Measurements from ENCODE around the gene LHX5.
"Not testable (repeated sequence)": the region's sequence is repeated elsewhere in the genome, so short reads cannot be mapped to it uniquely, and the experiment has no call there.

LHX5 gene

DNA sequence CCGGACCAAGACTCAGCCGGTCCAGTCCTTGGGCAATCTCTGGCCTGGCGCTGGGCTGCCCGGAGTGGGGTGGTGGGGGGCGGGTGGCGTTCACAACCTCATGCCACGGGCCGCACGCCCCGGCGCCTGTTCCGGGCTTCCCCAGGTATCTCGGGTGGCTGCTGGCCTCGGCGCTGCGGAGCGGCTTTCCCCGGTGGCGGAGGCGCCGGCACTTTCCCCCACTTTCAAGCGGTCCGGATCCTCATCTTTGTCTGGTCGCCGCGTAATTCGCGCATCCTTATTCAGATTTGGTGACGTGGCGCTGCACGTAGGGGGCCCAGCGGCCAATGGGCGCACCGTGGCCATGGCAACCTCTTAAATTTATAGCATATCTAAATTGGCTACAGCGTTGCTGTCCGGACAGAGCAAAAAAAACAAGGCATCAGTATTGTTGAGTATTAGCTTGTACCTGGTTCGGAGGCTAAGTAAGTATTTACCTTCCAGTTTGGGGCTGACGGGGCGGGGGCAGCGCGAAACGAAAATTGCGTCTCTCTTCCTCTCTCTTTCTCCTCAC, at the start of gene LHX5:
Gene LHX5, minus strand, starts transcription at position 253 of the 553 bp plus-strand sequence. CDS start 373 bp downstream, outside the sequence.
- no peak for DNase-seq

DNA sequence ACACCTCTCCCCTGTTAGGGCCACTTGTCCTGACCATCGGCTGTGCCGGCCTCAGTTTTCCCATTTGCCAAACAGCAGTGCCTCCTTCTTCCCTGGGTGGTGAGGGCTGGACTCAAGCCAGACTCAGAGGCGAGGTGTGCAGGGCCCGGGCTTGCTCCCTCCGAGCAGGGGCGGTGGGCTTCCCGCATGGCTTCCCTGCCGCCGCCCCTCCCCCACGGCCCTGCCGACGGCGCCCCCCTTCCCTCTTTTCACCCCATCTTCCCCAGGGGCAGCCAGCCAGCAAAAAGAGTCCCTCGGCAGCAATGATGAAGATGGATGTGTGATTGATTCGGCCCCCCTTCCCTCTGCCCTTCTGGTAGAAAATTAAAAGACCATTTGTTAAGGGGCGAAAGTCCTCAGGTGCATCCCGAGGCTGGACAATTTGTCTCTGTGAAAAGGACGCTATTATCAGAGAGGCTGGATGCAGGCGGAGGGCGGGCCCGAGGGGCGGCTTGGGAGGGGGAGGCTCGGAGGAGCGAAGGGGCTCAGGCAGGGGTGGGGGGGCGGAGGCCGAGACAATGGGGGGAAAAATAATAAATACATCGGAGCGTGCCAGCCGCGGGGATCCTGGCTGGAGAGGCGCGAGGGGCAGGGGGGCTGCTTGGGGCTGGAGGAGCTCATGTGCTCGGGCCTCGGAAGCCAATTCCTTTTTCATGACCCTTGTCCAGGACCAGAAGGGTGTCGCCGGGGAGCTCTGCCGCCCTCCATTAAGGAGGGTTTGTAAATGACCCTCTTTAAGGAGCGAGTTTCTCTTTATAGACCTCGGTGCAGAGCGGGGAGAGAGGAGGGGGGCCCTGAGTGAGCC, 48.0 kb upstream of the LHX5 start:
- DNase-seq, result no peak

DNA sequence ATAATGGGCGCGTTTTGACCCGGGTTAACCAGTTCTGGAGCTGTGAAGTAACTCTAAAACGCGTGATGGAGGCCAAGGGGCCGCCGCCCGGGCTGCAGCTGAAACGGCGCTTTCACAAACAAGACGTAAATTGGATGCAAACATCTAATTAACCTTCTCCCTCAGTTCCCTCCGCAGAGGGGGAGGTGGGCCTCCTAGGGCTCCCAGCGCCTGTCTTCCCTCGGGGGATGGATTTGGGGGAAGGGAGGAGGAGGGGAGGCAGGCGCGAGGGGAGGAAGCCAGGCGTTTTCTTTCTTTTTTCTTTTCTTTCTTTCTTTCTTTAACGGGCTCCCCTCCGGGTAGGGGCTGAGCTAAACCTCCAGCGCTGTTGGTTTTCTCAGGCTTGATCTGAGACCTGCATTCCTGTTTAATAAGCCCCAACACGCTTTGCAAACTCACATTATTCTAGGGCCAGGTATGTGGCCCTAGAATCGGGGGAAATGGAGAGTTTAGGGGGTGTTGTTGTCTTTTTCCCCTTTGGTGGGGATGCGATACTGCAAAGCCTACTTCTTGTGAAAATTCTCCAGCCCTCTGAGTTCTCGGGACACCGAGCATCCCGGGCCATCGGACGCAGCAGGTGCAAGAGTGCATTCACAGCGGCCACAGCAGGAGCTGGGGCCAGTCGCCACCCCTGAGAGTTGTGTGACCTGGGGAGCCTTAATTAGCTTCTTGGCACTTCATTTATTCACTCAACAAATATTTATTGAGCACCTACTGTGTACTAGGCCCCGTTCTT, 43.6 kb upstream of the LHX5 start:
- DNase-seq, result no peak

DNA sequence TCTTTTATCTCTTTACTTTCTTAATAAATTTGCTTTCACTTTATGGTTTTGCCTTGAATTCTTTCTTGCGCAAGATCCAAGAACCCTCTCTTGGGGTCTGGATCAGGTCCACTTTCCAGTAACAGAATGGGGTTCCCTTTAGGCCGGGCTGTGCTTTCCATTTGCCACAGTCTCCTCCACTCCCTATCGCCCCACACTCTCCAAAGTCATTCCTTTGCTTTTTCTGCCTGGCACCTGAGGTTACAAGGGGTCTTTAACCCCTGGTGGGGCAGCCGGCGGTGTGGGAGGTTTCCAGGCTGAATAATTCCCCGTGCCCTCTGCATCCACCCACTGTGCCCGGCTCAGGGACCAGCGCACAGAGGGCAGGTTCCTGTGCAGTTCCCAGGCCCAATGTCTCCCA, 42.9 kb upstream of the LHX5 start:
- no peak for DNase-seq

DNA sequence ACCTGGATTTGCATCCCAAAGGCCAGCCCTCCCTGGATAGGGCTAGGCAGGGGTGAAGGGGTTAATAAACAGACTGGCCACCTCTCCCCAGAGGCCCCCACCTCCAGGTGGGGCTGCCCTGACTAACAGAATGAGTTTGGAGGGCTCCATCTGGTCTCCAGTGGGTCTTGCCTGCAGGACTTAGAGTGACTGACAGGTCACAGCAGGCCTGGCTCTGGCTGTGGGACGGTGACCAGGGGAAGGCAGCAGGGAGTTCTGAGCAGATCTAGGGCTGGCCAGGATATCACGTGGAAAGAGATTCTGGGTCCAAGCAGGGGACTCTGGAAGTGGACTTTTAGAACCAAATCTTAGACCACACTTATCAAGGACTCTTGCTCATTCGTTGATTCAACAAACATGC, 40.9 kb upstream of the LHX5 start:
- no peak for DNase-seq

DNA sequence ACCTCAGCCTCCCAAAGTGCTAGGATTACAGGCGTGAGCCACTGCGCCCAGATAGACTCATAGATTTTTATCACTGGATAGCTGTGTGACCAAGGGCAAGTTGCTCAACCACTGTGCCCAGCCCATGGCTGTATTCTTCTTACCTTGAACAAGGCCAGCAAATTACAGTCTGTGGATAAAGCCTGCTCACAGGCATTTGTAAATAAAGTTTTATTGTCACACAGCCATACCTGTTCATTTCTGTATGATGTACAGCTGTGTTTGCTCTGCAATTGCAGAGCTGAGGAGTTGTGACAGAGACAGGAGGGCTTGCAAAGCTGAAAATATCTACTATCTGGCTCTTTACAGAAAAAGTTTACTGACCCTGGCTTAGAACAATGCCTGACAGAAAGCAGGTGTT, 35.2 kb upstream of the LHX5 start:
- DNase-seq, result no peak

DNA sequence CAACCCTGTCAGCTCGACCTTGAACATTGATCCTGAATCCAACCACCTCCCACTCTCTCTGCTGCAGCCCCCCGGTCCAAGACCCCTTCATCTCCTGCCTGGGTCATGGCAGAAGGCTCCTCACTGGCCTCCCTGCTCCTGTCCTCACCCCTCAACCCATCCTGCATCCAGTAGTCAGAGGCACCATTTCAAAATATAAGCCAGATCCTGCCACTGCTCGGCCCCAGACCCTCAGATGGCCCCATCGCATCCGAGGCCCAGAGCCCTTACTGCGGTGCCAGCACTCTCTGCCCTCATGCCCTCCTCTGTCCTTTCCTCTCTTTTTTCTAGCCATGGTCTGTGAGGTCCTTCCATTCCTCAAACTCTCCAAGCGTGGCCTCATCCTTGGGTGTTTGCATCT, 34.3 kb upstream of the LHX5 start:
- no peak for DNase-seq

DNA sequence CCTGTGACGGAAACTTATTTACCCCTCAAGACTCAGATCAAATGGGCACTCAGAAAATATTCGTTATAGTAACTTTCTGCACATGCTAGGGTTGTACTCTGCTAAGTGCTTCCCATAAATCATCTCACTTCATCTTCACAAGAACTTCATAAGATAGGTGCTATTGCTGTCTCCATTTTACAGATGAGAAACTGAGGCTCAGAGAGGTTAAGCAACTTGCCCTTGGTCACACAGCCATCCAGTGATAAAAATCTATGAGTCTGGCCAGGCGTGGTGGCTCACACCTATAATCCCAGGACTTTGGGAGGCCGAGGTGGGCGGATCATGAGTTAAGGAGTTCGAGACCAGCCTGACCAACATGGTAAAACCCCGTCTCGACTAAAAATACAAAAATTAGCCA, 33.2 kb upstream of the LHX5 start:
- no peak for DNase-seq

DNA sequence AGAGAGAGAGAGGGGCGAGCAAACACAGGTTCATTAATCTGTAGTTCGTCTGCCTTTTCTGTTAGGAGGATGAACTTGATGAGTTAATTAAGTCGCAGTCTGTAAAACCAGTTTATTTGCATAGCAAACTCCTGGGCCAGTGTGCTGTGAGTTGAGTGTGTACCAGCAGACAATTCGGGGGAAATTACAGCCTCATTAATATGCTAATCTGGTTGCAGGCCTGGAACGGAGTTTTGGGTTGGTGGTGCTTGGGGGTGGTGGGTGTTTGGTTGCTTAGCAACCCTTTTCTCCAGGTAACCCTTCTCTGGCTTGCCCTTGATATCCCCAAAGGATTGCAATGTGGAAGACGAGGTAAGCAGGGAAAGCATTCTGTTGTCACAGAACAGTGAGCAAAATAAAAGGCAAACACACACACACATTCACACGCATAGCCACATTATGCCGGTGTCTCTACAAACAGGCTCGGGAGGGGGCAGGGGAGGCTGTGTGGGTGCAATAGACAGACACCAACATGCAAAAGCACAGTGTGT, 29.2 kb upstream of the LHX5 start:
- DNase-seq, result no peak

DNA sequence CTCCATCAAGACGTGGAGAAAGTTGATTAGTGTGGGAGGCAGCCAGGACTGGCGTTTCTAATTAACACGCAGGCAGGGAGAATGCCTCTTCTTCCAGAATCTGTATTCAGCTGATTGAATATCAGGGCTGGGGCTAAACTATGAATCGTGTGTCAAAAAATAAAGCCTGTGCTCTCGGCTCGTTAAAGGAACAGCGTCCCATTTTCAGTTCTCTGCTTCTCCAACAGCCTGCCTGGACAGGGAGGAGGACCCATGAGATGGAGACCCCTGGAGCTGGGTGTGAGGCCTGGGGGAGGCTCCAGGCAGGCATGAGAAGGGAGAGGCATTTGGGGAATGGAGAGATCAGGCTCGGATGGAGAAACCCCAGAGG, 28.6 kb upstream of the LHX5 start:
- no peak for DNase-seq

DNA sequence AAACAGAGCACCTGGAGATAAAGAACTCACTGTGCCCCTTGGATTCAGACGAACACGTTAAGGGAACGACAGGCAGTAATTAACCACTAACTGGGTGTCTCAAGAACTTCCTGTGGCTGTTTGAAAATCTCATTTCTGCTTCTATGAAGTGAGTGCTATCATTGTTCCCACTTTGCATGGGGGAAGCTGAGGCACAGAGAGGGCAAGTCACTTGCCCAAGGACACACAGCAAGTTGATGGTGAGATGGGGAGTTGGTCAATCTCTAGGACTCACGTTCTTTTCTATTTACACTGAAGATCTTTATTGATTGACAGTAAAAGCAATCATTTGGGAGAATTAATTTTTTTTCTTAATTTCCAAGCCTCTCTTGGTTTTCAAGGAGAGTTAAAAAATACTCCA, 26.8 kb upstream of the LHX5 start:
- DNase-seq, result no peak

DNA sequence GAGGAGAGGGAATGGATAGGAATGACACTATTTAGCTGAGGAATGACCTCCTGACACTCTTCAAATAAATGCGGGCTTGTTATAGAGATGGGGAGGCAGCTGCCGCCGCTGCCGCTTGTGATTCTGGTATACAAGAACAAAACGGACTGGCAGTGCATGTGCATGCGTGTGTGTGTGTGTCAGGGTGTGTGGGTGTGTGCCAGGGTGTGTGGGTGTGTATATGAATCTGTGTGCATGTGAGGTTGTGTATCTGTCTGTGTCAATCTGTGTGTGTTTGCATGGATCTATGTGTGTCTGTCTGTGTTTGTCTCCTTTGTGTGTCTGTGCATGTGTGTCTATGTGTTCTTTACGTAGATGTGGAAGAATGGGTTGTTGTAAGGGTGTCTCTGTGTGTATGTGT, 26.0 kb upstream of the LHX5 start:
- DNase-seq, result no peak

DNA sequence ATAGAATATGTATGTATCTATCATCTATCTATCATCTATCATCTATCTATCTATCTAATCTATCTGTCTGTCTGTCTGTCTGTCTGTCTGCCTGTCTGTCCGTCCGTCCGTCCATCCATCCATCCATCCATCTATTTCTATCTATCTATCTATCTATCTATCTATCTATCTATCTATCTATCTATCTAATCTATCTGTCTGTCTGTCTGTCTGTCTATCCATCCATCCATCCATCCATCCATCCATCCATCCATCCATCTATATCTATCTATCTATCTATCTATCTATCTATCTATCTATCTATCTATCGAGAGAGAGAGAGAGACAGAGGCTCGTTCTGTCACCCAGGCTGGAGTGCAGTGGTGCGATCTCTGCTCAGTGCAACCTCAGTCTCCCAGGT, 24.3 kb upstream of the LHX5 start:
- not testable (repeated sequence) for DNase-seq

DNA sequence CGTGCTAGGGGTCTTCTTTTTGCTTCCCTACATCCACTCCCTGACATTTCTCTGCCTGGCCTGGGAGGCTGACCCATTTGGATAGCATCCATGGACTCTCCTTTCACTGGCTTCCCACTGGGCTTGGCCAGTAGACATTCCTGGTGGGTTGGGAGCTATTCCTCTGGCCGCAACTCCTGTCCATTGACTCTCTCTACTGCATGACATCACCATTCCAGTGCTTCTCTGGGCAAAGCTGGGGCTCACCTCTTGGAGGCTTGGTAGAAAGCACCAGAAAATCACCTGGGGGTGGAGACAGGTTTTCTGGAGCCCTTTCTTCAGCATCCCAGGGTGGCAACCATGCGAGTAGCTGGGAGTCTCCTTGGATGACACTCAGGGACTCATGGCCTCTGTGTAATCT, 16.7 kb upstream of the LHX5 start:
- no peak for DNase-seq

DNA sequence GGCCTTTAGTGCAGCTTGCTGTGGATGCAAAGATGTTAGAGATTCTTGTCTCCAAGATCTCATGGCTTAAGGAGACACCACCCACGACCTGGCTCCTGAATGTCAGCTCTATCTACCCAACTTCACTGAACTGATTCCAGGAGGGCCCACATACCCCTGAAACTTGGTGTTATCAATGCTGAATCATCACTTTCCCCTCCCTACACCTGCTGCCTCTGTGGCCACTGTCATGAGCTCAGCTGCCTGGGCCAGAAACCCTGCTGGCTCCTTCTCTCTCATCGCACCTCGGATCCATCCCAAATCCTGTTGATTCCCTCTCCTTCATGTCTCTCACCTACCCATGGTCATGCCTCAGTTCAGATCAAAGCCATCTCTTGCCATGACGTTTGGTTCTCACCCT, 15.1 kb upstream of the LHX5 start:
- no peak for DNase-seq

DNA sequence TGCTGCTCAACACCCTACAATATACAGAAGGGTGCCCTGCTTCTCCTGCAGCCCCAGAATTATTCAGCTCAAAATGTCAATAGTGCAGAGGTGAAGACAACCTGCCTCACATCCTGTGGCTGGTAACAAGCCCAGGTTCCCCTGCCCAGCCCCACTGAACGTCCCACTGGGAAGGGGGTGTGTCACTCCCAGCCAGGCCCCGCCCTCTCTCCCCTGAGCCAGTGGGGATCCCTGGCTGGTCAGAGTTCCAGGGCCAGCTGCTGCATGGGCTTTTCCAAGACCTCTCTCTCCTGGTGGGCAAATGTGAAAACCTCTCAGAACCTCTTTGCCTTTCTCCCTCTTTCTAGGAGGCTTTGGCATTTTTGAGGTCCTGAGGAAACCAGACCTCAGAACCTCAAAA, 13.7 kb upstream of the LHX5 start:
- DNase-seq, result no peak

DNA sequence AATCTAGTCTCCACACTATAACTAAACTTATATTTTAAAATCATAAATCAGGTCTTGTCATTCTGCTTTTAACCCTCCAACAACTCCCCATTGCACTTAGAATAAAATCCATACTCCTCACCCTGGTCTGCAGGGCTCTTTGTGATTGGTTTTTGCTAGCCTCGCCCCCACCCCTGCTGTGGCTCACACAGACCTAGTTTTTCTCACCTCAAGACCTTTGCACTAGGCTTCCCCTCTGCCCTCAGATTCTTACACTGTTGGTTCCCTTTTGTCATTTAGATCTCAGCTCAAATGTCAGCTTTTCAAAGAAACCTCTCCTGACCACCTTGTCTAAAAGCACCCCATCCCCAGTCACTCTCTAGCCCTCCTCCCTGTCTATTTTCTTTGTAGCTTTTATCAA, 10.7 kb upstream of the LHX5 start:
- no peak for DNase-seq

DNA sequence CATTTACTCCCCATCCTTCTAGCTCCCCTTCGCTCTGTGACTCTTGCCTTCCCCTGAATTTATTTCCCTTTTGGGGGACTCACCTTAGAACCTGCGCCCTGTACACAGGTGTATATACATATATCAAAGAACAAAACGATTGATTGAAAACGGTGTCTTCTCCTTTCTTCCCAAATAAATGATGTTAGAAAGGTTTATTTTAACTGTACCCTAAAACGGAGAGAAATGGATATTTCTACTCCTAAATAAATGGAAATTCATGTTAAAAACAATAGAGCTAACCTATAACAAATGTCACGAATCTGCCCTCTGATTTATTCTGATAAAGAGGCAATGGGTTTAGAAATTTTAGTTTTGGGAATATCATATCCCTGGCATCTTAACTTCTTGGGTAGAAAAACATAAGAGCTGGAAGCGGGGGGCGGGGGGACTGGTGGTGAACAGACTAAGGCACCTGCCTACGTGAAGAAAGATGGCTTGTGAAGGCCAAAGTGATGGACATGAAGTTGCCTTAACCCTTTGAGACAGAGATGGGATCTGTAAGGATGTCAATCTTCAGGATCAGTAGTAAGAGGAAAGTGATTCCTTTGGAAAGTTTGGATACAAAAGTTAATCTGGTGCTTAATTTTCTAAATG, 8.8 kb upstream of the LHX5 start:
- DNase-seq, result no peak

DNA sequence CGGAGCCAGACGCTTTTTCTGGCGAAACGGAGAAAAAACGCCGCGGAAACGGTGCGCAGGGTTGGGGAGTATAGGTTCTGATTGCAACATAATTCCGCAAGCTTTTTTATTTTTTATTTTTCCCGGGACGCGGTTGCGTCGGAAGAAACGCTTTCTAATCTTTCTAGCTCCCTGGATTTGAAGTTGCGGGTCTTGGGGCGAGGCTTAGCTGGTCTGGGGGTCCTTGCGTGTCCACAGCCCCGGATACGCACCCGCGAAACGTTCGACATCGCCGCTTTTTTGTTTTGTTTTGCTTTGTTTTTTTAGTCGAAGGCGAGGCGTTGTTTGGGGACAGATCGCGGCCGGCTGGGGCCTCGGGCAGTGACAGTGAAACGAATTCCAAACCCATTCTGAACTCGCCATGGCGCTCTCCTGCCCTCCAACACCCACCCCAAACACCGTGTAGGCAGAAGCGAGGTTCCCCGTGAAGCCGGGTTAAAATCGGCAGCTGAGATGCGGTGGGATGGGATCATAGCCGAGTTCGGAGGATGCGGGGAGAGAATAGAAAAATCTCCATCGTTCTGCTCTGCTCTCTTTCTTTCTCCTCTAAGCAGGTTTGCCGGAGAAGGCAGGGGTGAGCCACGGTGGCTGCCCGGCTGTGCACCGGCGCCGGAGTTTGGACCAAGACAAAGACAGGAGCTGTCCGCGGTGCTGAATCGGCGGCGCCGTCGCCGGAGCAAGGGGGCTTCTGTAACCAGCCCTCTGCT, 8.1 kb upstream of the LHX5 start:
- peak in 1 of 2 donors; percentile 9 for DNase-seq

DNA sequence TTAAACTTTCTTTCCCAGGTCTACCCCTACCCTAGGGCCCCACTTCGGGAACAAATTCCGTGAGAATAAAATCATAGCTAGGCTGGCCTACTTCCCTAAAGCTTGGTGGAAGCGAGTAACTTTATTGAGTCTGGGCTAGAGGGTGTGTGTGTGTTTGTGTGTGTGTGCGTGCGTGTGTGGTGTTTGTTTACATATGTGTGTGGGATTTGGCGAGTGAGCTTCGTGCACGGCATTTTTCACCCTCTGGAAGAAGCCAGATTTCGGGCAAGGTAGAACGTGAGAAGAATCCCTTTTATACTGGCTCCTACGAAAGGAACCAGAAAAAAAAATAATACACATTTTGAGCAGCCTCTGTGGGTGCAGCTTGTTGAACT, 7.5 kb upstream of the LHX5 start:
- DNase-seq, result no peak

DNA sequence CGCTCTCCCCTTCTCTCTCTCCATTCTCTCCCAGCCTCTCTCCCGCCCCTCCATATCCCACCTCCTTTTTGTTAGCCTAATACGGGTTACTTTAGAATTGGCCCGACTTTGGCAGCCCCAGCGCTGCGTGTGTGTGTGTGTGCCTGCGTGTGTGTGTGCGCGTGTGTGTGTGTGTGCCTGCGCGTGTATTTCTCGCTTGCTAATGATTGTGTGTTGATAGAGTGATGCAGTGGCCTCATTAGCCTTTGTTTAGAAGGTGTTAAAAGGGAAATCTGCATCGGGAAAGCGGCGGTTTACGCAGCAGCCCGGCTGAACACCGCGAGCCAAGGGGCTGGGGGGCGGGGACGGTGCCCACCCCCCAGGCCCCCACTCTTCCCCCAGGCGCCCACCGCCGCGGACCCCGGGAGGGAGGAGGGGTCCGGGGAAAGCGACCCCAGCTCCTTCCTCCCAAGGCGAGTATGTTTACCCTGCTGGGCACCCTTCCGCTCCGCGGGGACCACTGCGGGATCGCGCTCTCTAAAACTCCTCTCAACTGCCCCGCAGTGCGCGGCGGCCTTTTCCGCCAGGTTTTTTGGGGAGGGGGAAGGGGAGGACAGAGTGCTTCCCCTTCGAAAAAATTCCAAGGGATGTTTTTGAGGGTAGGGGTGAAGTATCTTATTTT, 6.8 kb upstream of the LHX5 start:
- no peak for DNase-seq

DNA sequence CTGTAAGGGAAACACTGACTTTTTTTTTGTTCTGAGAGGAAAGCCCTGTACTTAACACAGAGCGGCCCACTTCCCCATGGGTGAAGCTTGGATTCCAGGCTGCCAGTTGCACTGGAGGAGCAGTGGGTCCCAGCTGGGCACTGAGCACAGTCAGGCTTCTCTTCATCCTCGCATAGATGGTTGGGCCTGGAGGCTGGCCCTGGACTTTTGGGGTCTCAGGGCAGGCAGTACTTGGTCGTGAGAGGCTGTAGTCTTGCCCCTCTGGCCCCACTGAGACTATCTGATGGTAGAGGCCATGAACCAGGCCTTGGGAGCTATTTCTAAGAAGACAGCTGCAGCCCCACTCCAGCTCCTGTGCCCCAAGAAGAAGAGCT, 6.2 kb upstream of the LHX5 start:
- no peak for DNase-seq

Data from CD4-positive, alpha-beta T cell treated with Interferon alpha-2 for 1 hour (primary cell).